Lung (tissue), 12 donors: ENCODE measurements around the gene CILP2. TPM values are rescaled to one million over a fixed set of nuclear protein-coding genes. Genes with fewer than 3 reads are reported as not detected.

ENCODE experiments used
- ATAC-seq: fragments of 200-7000 bp; cut with Tn5 transposase; one replicate; pipeline ENCODE4 v1.9.1; 2020; ENCODE audit warnings: moderate number of reproducible peaks; ENCODE audit not compliant: insufficient read depth, low FRiP score
- DNase-seq, 3 donors: peaks; one replicate each; pipeline ENCODE4 v3.0.0-alpha.2; 2013 to 2017
- H3K27ac ChIP-seq, 2 donors: one replicate each; pipeline ENCODE4 v1.5.1; 2013; ENCODE audit warnings: mild to moderate bottlenecking in 2 of 2, moderate library complexity in 2 of 2, control low read depth in 1 of 2, inconsistent platforms in 1 of 2, low read depth in 1 of 2, low read length in 1 of 2
- H3K27me3 ChIP-seq, 3 donors: one replicate each; pipeline ENCODE4 v1.5.1; 2013; ENCODE audit warnings: low read length in 2 of 3; ENCODE audit not compliant: control insufficient read depth in 3 of 3, insufficient read depth in 3 of 3
- H3K36me3 ChIP-seq, 4 donors: one replicate each; pipeline ENCODE4 v1.5.1; 2013; ENCODE audit warnings: low read length in 4 of 4, mild to moderate bottlenecking in 1 of 4, moderate library complexity in 1 of 4; ENCODE audit not compliant: control insufficient read depth in 4 of 4, insufficient read depth in 4 of 4
- H3K4me1 ChIP-seq, 5 donors: one replicate each; pipeline ENCODE4 v1.5.1; 2013; ENCODE audit warnings: low read length in 5 of 5, mild to moderate bottlenecking in 2 of 5, moderate library complexity in 1 of 5; ENCODE audit not compliant: control insufficient read depth in 5 of 5, insufficient read depth in 5 of 5
- H3K4me3 ChIP-seq: one replicate; pipeline ENCODE4 v1.5.1; 2013; ENCODE audit warnings: mild to moderate bottlenecking, control low read depth, moderate library complexity
- H3K9ac ChIP-seq, 2 donors: one replicate each; pipeline ENCODE4 v1.5.1; 2013; ENCODE audit warnings: low read length in 2 of 2, control low read depth in 1 of 2; ENCODE audit not compliant: insufficient read depth in 1 of 2
- H3K9me3 ChIP-seq, 4 donors: one replicate each; pipeline ENCODE4 v1.5.1; 2013; ENCODE audit warnings: low read length in 3 of 4, mild to moderate bottlenecking in 1 of 4, moderate library complexity in 1 of 4; ENCODE audit not compliant: control insufficient read depth in 4 of 4, insufficient read depth in 3 of 4
- CTCF ChIP-seq: IDR thresholded peaks from 2 replicates; pipeline ENCODE4 v1.5.1; 2012; ENCODE audit warnings: mild to moderate bottlenecking; ENCODE audit errors: control extremely low read depth, extremely low read depth
- WGBS, 2 donors: extraction: QIAGEN DNeasy Blood & Tissue Kit; methylation state at CpG; one replicate each; pipeline ENCODE4 v1.1.7; 2013; 5-methylcytosine and 5-hydroxymethylcytosine counted together
- polyA plus RNA-seq, 2 donors: library from polyadenylated mRNA; stranded (reverse); fragments of 200-250 nt; gene quantifications; one replicate each; pipeline ENCODE4 v1.2.1, GENCODE V29; 2013
- total RNA-seq, 2 donors: library from RNA; depleted of rRNA in 1 of 2; stranded (reverse); fragments of >200 nt in 1 of 2; gene quantifications; one replicate each; pipeline ENCODE4 v1.2.1, GENCODE V29; 2014 to 2021
- donor health status: control.
- donor health status: control.
- donor health status: Bipolar disorder and iron deficiency.
- donor health status: healthy.
- donor health status: DM: yes; HTN: yes; CAD: no.

CILP2 gene
- total and polyA plus RNA-seq, 4 donors: 0.06 to 0.68 (median 0.38) TPM

GRCh38 chr19:19559931-19560330 is 21.9 kb downstream of the CILP2 start:
- Histone ChIP-seq H3K9me3 (no peaks in the 10 kb centered on the region), H3K36me3 (peaks cover 0 to 13% (median 0%) of the 10 kb centered on the region in 4 donors), H3K27me3 (no peaks in the 10 kb centered on the region), H3K27ac (no peak overlapping the region), H3K9ac (no peak overlapping the region), H3K4me3 (no peak overlapping the region), H3K4me1 (no peaks in the 10 kb centered on the region)
- ATAC-seq (no peak), DNase-seq (no peak)
- no peak for TF ChIP-seq CTCF
- WGBS, 2 donors: 38 to 61% methylated on average over 4 of the region's 4 CpGs

GRCh38 chr19:19561946-19562664 is 24.0 kb downstream of the CILP2 start:
- Histone ChIP-seq H3K9me3 (no peaks in the 10 kb centered on the region), H3K27me3 (no peaks in the 10 kb centered on the region), H3K4me1 (no peaks in the 10 kb centered on the region), H3K36me3 (peaks cover 0 to 17% (median under 1%) of the 10 kb centered on the region in 4 donors), H3K4me3 (no peak overlapping the region), H3K9ac (no peak overlapping the region), H3K27ac (no peak overlapping the region)
- WGBS, 2 donors: 85 to 89% methylated on average over 26 of the region's 26 CpGs
- TF ChIP-seq CTCF: no peak
- DNase-seq: no peak
- no peak for ATAC-seq

- WGBS, 2 donors: 76 to 82% methylated on average over 17 of the region's 17 CpGs
- no peak overlapping the region for H3K9ac ChIP-seq
- peaks cover 0 to 20% (median 2%) of the 10 kb centered on the region in 4 donors for H3K36me3 ChIP-seq
- DNase-seq (no peak), ATAC-seq (no peak)
- no peak overlapping the region for H3K4me3 ChIP-seq
- no peak for TF ChIP-seq CTCF
- no peaks in the 10 kb centered on the region for H3K9me3 ChIP-seq
- H3K4me1 ChIP-seq: no peaks in the 10 kb centered on the region
- no peaks in the 10 kb centered on the region for H3K27me3 ChIP-seq
- no peak overlapping the region for H3K27ac ChIP-seq
Observed at GRCh38 chr19:19562665-19563347, 24.7 kb downstream of the CILP2 start.
